Measurements from ENCODE around the gene SETBP1.

Gene SETBP1

DNA sequence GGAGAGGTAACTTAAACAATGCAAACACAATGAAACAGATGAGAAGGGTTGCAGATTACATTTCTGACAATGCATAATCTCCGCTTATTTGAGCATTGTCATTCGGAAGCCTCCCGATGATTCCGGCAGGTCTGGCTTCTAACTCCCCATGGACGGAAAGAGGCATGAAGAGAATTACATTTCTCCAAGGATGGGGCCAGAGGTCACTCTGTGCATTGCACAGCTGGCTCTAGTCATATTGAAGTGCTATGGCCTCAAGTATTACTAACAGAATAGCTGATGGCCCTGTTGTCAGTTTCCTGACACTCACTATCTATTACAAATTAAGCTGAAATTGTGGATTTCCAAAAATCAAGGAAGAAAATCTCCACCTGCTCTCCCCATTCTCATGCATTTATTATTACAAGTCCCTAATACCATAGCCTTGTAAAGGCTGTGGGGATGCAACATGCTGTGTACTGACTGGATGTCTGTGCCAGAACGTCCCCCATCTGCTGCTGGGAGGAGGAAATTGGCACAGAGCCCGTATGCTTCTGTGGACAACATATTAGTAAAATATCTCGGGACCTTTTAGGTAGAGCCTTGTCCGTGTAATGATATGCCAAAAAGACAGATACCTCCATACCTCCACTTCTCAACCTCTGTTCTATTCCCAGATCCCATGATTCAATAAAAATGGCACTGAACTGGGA lies 168.1 kb downstream of the SETBP1 start:
- no peak for DNase-seq (ENCODE audit: low spot score)
- TF ChIP-seq, protein P1, sequence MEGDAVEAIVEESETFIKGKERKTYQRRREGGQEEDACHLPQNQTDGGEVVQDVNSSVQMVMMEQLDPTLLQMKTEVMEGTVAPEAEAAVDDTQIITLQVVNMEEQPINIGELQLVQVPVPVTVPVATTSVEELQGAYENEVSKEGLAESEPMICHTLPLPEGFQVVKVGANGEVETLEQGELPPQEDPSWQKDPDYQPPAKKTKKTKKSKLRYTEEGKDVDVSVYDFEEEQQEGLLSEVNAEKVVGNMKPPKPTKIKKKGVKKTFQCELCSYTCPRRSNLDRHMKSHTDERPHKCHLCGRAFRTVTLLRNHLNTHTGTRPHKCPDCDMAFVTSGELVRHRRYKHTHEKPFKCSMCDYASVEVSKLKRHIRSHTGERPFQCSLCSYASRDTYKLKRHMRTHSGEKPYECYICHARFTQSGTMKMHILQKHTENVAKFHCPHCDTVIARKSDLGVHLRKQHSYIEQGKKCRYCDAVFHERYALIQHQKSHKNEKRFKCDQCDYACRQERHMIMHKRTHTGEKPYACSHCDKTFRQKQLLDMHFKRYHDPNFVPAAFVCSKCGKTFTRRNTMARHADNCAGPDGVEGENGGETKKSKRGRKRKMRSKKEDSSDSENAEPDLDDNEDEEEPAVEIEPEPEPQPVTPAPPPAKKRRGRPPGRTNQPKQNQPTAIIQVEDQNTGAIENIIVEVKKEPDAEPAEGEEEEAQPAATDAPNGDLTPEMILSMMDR (IDR thresholded peaks at IDR 0.05; ENCODE audit: extremely low read depth, missing control alignments) = no peak

DNA sequence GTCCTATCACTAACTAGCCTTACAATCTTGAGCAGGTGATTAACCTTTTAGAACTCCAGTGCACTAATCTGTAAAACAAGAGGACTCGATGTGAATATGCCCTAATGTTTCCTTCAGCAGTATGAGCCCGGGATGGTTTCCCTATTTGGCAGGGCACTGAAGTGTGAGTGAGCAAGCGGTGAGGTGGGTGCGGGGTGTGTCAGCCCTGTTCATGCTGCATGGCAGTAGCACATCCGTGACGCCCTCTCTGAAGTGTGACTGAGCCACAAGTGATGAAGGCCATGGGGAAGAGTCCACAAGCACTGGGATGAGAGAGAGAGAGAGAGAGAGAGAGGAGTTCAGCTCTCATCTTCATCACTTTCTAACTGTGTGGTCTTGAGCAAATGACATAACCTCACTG lies 168.7 kb downstream of the SETBP1 start:
- no peak for DNase-seq (ENCODE audit: low spot score)
- TF ChIP-seq, protein P1 (IDR thresholded peaks at IDR 0.05; ENCODE audit: extremely low read depth, missing control alignments) = no peak

GRCh38 chr18:44850001-44850400 lies 169.3 kb downstream of the SETBP1 start:
- DNase-seq (ENCODE audit: low spot score) = no peak
- TF ChIP-seq, protein P1 (IDR thresholded peaks at IDR 0.05; ENCODE audit: extremely low read depth, missing control alignments) = no peak

DNA sequence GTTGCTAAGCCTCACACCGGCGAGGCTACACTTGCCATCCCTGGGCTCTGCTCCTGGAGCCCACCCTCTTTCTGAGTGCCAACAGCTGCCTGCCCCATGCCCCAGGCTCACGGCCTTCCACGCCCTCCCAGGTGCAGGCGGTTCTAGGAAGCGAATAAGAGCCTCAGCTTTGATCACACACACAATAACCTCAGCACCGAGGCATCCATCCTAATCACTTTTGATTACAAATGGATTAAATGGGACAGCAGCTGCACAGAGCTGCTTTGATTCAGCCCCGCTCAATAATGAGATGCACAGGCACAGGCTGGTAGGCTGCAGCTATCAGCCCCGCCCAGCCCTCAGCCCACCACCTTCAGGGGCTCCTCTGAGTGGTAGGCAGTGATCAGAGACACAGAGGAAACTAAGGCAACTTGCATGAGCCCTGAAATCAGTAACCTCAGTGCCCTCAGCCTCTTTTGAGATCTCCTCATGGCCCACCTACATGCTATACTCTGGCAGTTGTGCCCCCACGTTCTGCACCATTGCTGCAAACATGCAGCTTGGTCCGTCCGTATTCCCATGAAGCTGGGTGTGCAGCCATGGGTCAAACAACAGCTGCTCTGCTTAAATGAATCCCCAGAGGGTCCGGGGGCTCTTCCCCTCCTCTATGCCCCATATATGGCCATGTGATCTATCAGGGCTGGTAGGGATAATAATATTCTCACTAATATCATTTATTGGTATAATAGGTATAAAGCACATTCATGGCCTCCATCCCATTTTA lies 171.4 kb downstream of the SETBP1 start:
- TF ChIP-seq, protein P1 (IDR thresholded peaks at IDR 0.05; ENCODE audit: extremely low read depth, missing control alignments) = no peak
- DNase-seq (ENCODE audit: low spot score) = no peak

DNA sequence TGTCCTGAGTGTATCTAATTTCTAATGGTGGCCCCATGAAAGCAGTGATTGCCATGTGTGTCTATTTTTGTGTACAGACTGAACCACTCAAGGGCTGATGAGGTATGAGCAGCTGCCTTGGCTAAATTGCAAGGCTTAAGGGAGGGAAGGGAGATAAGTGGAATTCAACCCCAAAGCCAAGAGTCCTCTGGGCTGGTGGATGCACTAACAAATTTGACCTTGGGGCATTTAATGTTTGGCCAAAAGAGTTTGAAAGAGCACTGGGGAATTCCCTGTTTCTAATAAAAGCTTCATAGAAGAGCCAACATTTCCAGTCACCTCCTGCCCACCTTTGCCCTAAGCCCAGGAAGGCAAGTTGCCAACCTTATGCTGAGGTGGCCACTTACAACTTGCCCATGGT lies 172.1 kb downstream of the SETBP1 start:
- TF ChIP-seq, protein P1 (IDR thresholded peaks at IDR 0.05; ENCODE audit: extremely low read depth, missing control alignments) = no peak
- no peak for DNase-seq (ENCODE audit: low spot score)

DNA sequence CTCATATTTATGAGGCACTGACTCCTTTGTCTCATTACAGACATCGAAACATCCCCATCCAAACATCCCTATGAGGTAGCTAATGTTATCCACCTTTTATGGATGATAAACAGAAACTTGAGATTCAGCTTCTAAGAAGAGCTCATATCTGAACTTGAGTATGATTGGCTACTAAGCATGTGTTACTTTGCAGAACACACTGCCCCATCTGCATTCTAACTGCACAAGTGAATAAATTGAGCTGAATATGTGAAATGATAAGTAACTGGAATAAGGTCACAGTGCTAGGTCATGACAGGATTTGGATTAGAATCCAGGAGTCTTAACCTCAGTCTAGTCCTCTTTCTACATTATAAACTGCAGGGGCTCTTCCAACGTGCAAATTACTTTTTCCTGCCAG lies 172.7 kb downstream of the SETBP1 start:
- TF ChIP-seq, protein P1 (IDR thresholded peaks at IDR 0.05; ENCODE audit: extremely low read depth, missing control alignments) = no peak
- no peak for DNase-seq (ENCODE audit: low spot score)

- TF ChIP-seq, protein P1 (IDR thresholded peaks at IDR 0.05; ENCODE audit: extremely low read depth, missing control alignments) = no peak
- DNase-seq (ENCODE audit: low spot score) = no peak
Measured at GRCh38 chr18:44855681-44856080, 175.0 kb downstream of the SETBP1 start.

All from GM20000 (cell line).